HCT116 (cell line): ENCODE results near the gene EPHA1. TPM values are rescaled to one million over a fixed set of nuclear protein-coding genes. Genes with fewer than 3 reads are reported as not detected.
A peak's percentile ranks its signal among the peaks of the same experiment; 100 is the strongest.

ENCODE experiments used
- ATAC-seq: fragments of 200-7000 bp; cut with Tn5 transposase; 2 replicates; pipeline ENCODE4 v1.9.1; 2020; ENCODE audit warnings: mild to moderate bottlenecking, moderate library complexity
- BruUV-seq: library from RNA; stranded (reverse); fragments of 400-500 nt; replicated peaks from 2 replicates; lab custom pipeline; 2021; lab: Mats Ljungman, UMichigan
- CTCF ChIA-PET: fragments of 300-600 bp; sonication (Branson Sonifier 250); formaldehyde crosslinking; loops from one replicate; lab custom pipeline; 2021; ENCODE audit warnings: antibody characterized with exemption; lab: Charles Lee
- POLR2A ChIA-PET: fragments of 300-600, 350-600 bp; sonication (Branson Sonifier 250); formaldehyde crosslinking; loops from one replicate; lab custom pipeline; 2021; ENCODE audit warnings: antibody characterized with exemption; lab: Charles Lee
- RAD21 ChIA-PET, 2 experiments: fragments of 300-600 bp; sonication (Branson Sonifier 250); formaldehyde crosslinking; loops; one replicate each; lab custom pipeline; 2023; ENCODE audit warnings: low total read pairs in 2 of 2; ENCODE audit not compliant: uncharacterized antibody in 2 of 2, unreplicated experiment in 2 of 2, low non-redundant PET in 1 of 2; lab: Charles Lee
- DNase-seq: peaks from one replicate; pipeline ENCODE4 v3.0.0-alpha.2; 2010; ENCODE audit warnings: low read depth, low spot score
- H2AFZ ChIP-seq: fragments of 200-600 bp; shearing (Covaris generic), sonication (generic); 2 replicates; pipeline ENCODE4 v1.6.1; 2017; ENCODE audit warnings: low read depth, mixed run types, mixed read lengths, antibody characterized with exemption, low read length; ENCODE audit not compliant: poor library complexity, severe bottlenecking
- H3K27ac ChIP-seq: 2 replicates; pipeline ENCODE4 v1.5.1; 2012; ENCODE audit warnings: low read depth, low read length
- H3K27me3 ChIP-seq: fragments of 200-600 bp; sonication (generic); 2 replicates; pipeline ENCODE4 v1.6.1; 2016; ENCODE audit warnings: mixed run types, low read length, mixed read lengths; ENCODE audit not compliant: insufficient read depth
- H3K36me3 ChIP-seq, 2 experiments: fragments of 200-500 bp in 1 of 2; fragments of 200-600 bp in 1 of 2; sonication (Bioruptor generic) in 1 of 2; sonication (generic) in 1 of 2; 2 replicates each; pipeline versions ENCODE4 v1.5.1 to v1.6.1; 2014 to 2016; ENCODE audit warnings: low read length in 2 of 2, inconsistent platforms in 1 of 2, mixed read lengths in 1 of 2, mixed run types in 1 of 2; ENCODE audit not compliant: insufficient read depth in 2 of 2, control insufficient read depth in 1 of 2
- H3K4me1 ChIP-seq, 2 experiments: fragments of 200-600 bp in 1 of 2; sonication (generic) in 1 of 2; 2 replicates each; pipeline versions ENCODE4 v1.5.1 to v1.6.1; 2012 to 2017; ENCODE audit warnings: low read length in 2 of 2, inconsistent platforms in 1 of 2, mild to moderate bottlenecking in 1 of 2, mixed read lengths in 1 of 2, mixed run types in 1 of 2, moderate library complexity in 1 of 2; ENCODE audit not compliant: insufficient read depth in 2 of 2, control insufficient read depth in 1 of 2
- H3K4me2 ChIP-seq: fragments of 200-600 bp; sonication (generic); 2 replicates; pipeline ENCODE4 v1.6.1; 2017; ENCODE audit warnings: mixed run types, low read length, mixed read lengths
- H3K4me3 ChIP-seq, 2 experiments: fragments of 200-600 bp in 1 of 2; sonication (generic) in 1 of 2; replicated peaks in 1 of 2; 2 replicates each; pipeline ENCODE4 v1.5.1; 2011 to 2016; ENCODE audit warnings: low read length in 2 of 2, control low read depth in 1 of 2, low read depth in 1 of 2, mild to moderate bottlenecking in 1 of 2, mixed read lengths in 1 of 2, mixed run types in 1 of 2
- H3K79me2 ChIP-seq: fragments of 200-600 bp; sonication (generic); 2 replicates; pipeline ENCODE4 v1.6.1; 2017; ENCODE audit warnings: mild to moderate bottlenecking, mixed run types, low read length, moderate library complexity, mixed read lengths; ENCODE audit not compliant: insufficient read depth
- H3K9ac ChIP-seq: fragments of 200-600 bp; sonication (generic); 2 replicates; pipeline ENCODE4 v1.6.1; 2016; ENCODE audit warnings: low read length, mixed read lengths
- H3K9me2 ChIP-seq: fragments of 200-600 bp; sonication (generic), shearing (Covaris generic); 2 replicates; pipeline ENCODE4 v1.6.1; 2017; ENCODE audit warnings: mixed run types, mild to moderate bottlenecking, moderate library complexity; ENCODE audit not compliant: insufficient read depth
- H3K9me3 ChIP-seq, 2 experiments: fragments of 200-500 bp in 1 of 2; fragments of 200-600 bp in 1 of 2; sonication (Bioruptor generic) in 1 of 2; sonication (generic) in 1 of 2; 2 replicates each; pipeline ENCODE4 v1.6.1; 2014 to 2017; ENCODE audit warnings: low read length in 2 of 2, mixed read lengths in 2 of 2, inconsistent platforms in 1 of 2, low read depth in 1 of 2, mild to moderate bottlenecking in 1 of 2, mixed run types in 1 of 2, moderate library complexity in 1 of 2; ENCODE audit not compliant: control insufficient read depth in 1 of 2, insufficient read depth in 1 of 2
- H4K20me1 ChIP-seq: fragments of 200-600 bp; sonication (generic), shearing (Covaris generic); 2 replicates; pipeline ENCODE4 v1.6.1; 2017; ENCODE audit warnings: mixed run types, mild to moderate bottlenecking, moderate library complexity; ENCODE audit not compliant: insufficient read depth
- EGR1 ChIP-seq: IDR thresholded peaks from 2 replicates; pipeline ENCODE4 v1.6.1; 2012; ENCODE audit warnings: low read depth
- ELF1 ChIP-seq: IDR thresholded peaks from 2 replicates; pipeline ENCODE4 v1.6.1; 2012; ENCODE audit warnings: low read depth, borderline replicate concordance
- EZH2 ChIP-seq: fragments of 200-600 bp; sonication (generic); IDR thresholded peaks from 2 replicates; pipeline ENCODE4 v1.6.1; 2017; ENCODE audit warnings: antibody characterized with exemption, mixed run types
- EZH2phosphoT487 ChIP-seq: fragments of 200-600 bp; IDR thresholded peaks from 2 replicates; pipeline ENCODE4 v1.6.1; 2018; ENCODE audit warnings: antibody characterized with exemption, borderline replicate concordance
- FOSL1 ChIP-seq: IDR thresholded peaks from 2 replicates; pipeline ENCODE4 v1.6.1; 2012; ENCODE audit warnings: low read depth
- POLR2AphosphoS5 ChIP-seq: IDR thresholded peaks from 2 replicates; pipeline ENCODE4 v1.6.1; 2011; ENCODE audit warnings: mild to moderate bottlenecking, low read depth, low read length, moderate library complexity
- SP1 ChIP-seq: IDR thresholded peaks from 2 replicates; pipeline ENCODE4 v1.6.1; 2012; ENCODE audit warnings: low read depth
- YY1 ChIP-seq: IDR thresholded peaks from 2 replicates; pipeline ENCODE4 v1.6.1; 2011; ENCODE audit warnings: low read length, low read depth, moderate library complexity, mild to moderate bottlenecking; ENCODE audit not compliant: insufficient replicate concordance; ENCODE audit errors: extremely low read depth
- ZFX ChIP-seq: fragments of 450-650 bp; IDR thresholded peaks from 2 replicates; pipeline ENCODE4 v1.6.1; 2017
- intact Hi-C: fragments of 100-400 bp; cut with micrococcal nuclease; formaldehyde crosslinking; loops from 2 replicates; pipeline ENCODE4 v1.10.0; 2022
- total RNA-seq: library from RNA; stranded (reverse); gene quantifications from one replicate; pipeline ENCODE4 v1.2.1, GENCODE V29; 2021; ENCODE audit not compliant: unreplicated experiment
- TF ChIP-seq, protein P1 (sequence below): IDR thresholded peaks from 2 replicates; pipeline ENCODE4 v1.6.1; 2011; ENCODE audit warnings: mild to moderate bottlenecking, low read length, moderate library complexity; ENCODE audit not compliant: insufficient replicate concordance; ENCODE audit errors: extremely low read depth
- TF ChIP-seq, protein P2 (sequence below): IDR thresholded peaks from 2 replicates; pipeline ENCODE4 v1.6.1; 2012
- TF ChIP-seq, protein P3 (sequence below), 3 experiments: fragments of 200-600 bp in 1 of 3; sonication (generic) in 1 of 3; IDR thresholded peaks in 2 of 3; conservative IDR thresholded peaks in 1 of 3; 2 replicates each; pipeline ENCODE4 v1.5.1; 2012 to 2017; ENCODE audit warnings: low read depth in 2 of 3, low read length in 2 of 3, antibody characterized with exemption in 1 of 3, borderline replicate concordance in 1 of 3, control low read depth in 1 of 3, mild to moderate bottlenecking in 1 of 3, mixed read lengths in 1 of 3, mixed run types in 1 of 3, moderate library complexity in 1 of 3; ENCODE audit not compliant: insufficient read depth in 1 of 3

EPHA1 gene
- total RNA-seq, 1 experiment from 2014 or later, result 29.9 TPM

DNA sequence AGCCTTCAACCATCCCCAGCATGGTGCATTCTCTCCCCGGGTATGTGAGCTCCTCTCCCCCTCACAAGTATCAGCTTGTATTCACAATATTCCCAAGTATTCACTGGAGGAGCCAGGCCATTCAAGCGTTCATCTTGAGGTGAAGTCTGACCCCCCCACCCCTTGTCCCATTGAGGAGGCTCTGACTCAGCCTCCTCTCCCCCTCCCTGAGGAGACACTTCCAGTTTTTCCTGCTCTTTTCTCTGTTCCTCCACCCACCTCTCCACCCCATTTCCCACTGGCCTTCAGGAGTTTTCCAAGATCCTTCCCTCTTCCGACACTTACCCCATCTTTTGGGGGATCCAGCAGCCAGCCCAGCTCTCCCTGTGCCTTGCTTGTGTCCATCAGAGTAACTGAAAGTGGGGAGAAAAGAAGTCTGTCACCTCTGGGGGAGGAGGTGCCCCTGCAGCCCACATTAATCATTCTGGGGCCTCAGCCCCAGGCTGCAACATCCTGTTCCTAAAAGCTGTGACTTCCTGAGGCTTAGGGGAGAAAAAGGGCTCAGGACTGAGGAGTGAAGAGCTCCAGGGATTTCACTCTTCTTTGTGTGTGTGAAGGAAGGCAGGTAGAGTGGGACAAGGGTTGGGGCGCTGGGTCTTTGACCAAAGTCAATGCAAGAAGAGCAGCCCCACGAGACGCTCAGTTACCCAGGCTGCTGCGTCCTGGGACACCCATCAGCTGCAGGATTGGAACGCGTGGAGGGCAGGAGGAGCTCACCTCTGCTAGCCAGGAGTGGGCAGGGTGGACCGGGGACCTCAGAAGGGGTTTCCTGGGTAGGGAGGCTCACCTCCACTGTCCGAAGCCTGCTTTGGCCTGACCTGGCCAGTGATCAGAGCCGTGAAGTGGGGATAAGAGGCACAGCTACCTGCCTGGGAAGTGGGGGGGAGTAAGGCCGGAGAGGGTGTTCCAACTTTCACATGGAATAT is 1.1 kb downstream of the EPHA1 start:
- ChIA-PET RAD21 (no interaction called here), POLR2A (interaction anchor here (1.4 to 1.6 kb wide), 2 partner anchors 9 to 11 kb away, joined by 3 to 5 read pairs; no protein-coding TSS in a partner anchor), CTCF (interaction anchor here (0.9 to 2.0 kb wide), 2 partner anchors 27 to 28 kb away, joined by 6 to 13 read pairs; no protein-coding TSS in a partner anchor)
- TF ChIP-seq SP1, result peak; percentile 27; the same call in 1 of the 2 replicates
- TF ChIP-seq, protein P1, sequence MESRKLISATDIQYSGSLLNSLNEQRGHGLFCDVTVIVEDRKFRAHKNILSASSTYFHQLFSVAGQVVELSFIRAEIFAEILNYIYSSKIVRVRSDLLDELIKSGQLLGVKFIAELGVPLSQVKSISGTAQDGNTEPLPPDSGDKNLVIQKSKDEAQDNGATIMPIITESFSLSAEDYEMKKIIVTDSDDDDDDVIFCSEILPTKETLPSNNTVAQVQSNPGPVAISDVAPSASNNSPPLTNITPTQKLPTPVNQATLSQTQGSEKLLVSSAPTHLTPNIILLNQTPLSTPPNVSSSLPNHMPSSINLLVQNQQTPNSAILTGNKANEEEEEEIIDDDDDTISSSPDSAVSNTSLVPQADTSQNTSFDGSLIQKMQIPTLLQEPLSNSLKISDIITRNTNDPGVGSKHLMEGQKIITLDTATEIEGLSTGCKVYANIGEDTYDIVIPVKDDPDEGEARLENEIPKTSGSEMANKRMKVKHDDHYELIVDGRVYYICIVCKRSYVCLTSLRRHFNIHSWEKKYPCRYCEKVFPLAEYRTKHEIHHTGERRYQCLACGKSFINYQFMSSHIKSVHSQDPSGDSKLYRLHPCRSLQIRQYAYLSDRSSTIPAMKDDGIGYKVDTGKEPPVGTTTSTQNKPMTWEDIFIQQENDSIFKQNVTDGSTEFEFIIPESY, result no peak
- Histone ChIP-seq H3K4me1 (peaks cover 15 to 22% of the 10 kb centered on the region in 2 experiments; a peak in 3 of 4 replicates), H3K9me3 (no peaks in the 10 kb centered on the region), H3K4me2 (peak overlapping the region; percentile 92), H3K27ac (peak overlapping the region; percentile 22; the same call in 1 of the 2 replicates), H3K9ac (peak overlapping the region; percentile 76), H3K79me2 (peaks cover 3% of the 10 kb centered on the region; the same call in 1 of the 2 replicates), H4K20me1 (no peaks in the 10 kb centered on the region), H3K4me3 (peak overlapping the region; percentile 82 to 92), H2AFZ (no peak overlapping the region), H3K9me2 (no peaks in the 10 kb centered on the region), H3K36me3 (no peaks in the 10 kb centered on the region), H3K27me3 (no peaks in the 10 kb centered on the region)
- no peak for DNase-seq
- no TSS peak for BruUV-seq
- ATAC-seq, result peak; percentile 7; the same call in 1 of the 2 replicates
- intact Hi-C loops, result loop anchor here (2.0 to 5.0 kb wide), 4 partner anchors 87 to 167 kb away; no protein-coding TSS in a partner anchor

DNA sequence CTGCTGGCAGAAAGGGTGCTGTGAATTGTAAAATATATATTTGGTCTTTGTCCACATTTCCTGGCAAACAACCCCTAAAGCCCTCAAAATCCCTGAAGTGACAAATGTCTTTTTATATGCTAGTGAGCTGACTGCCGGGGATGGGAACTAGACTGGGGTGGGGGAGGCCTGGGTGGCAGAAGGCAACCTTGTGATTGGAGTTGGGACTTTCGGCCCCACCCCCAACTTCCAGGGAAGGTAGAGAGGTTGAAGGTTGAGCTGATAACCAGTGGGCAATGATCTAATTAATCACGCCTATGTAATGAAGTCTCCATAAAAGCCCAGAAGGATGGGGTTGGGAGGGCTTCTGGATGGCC is 2.7 kb downstream of the EPHA1 start:
- TF ChIP-seq POLR2AphosphoS5, result no peak
- no peak for TF ChIP-seq YY1
- TF ChIP-seq, protein P2, sequence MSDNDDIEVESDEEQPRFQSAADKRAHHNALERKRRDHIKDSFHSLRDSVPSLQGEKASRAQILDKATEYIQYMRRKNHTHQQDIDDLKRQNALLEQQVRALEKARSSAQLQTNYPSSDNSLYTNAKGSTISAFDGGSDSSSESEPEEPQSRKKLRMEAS, result no peak
- TF ChIP-seq, protein P3, sequence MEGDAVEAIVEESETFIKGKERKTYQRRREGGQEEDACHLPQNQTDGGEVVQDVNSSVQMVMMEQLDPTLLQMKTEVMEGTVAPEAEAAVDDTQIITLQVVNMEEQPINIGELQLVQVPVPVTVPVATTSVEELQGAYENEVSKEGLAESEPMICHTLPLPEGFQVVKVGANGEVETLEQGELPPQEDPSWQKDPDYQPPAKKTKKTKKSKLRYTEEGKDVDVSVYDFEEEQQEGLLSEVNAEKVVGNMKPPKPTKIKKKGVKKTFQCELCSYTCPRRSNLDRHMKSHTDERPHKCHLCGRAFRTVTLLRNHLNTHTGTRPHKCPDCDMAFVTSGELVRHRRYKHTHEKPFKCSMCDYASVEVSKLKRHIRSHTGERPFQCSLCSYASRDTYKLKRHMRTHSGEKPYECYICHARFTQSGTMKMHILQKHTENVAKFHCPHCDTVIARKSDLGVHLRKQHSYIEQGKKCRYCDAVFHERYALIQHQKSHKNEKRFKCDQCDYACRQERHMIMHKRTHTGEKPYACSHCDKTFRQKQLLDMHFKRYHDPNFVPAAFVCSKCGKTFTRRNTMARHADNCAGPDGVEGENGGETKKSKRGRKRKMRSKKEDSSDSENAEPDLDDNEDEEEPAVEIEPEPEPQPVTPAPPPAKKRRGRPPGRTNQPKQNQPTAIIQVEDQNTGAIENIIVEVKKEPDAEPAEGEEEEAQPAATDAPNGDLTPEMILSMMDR (IDR thresholded peaks at IDR 0.05 in 2 of 3, conservative IDR thresholded peaks at IDR 0.05 in 1 of 3; ENCODE audit: borderline replicate concordance in 1 of 3, insufficient read depth in 1 of 3, low read depth in 2 of 3, low read length in 2 of 3), result no peak
- no peak for TF ChIP-seq ZFX
- TF ChIP-seq FOSL1, result no peak
- no peak for TF ChIP-seq EZH2
- no peak for TF ChIP-seq EGR1
- TF ChIP-seq EZH2phosphoT487, result no peak
- TF ChIP-seq ELF1, result no peak
- no peak for DNase-seq
- ChIA-PET RAD21 (no interaction called here), CTCF (no interaction called here), POLR2A (interaction anchor here (1.6 kb wide), 1 partner anchor 10 kb away, joined by 5 read pairs; no protein-coding TSS in a partner anchor)
- Histone ChIP-seq H3K79me2 (peaks cover 3% of the 10 kb centered on the region; the same call in 1 of the 2 replicates), H3K4me1 (peaks cover 15 to 22% of the 10 kb centered on the region in 2 experiments; a peak in 3 of 4 replicates), H3K4me3 (no peak overlapping the region), H2AFZ (no peak overlapping the region), H4K20me1 (no peaks in the 10 kb centered on the region), H3K27me3 (no peaks in the 10 kb centered on the region), H3K27ac (no peak overlapping the region), H3K9ac (no peak overlapping the region), H3K9me3 (no peaks in the 10 kb centered on the region), H3K36me3 (no peaks in the 10 kb centered on the region; a peak in 2 of 4 replicates), H3K9me2 (no peaks in the 10 kb centered on the region), H3K4me2 (no peak overlapping the region)
- no peak for ATAC-seq
- no TSS peak for BruUV-seq
- intact Hi-C loops, result loop anchor here (5.0 kb wide), 2 partner anchors 104 to 149 kb away; no protein-coding TSS in a partner anchor
